ENCODE results near the gene CAMKV. TPM values are rescaled to one million over a fixed set of nuclear protein-coding genes. Genes with fewer than 3 reads are reported as not detected.
A peak's percentile ranks its signal among the peaks of the same experiment; 100 is the strongest.
"Not testable (repeated sequence)": the region's sequence is repeated elsewhere in the genome, so short reads cannot be mapped to it uniquely, and the experiment has no call there.

The CAMKV gene
- total RNA-seq (1 to 10 TPM in 2 of 9 donors, under 1 TPM in 3, not detected in 4; 0.27 to 1.5 (median 0.67) TPM), polyA plus RNA-seq (1 to 10 TPM in 1 of 3 donors, under 1 TPM in 2; 0.27 to 1.1 (median 0.55) TPM)
- long read RNA-seq, donor 1 = 0 reads
- long read RNA-seq, donor 2 = 0 reads
- long read RNA-seq, donor 3 = 0 reads
- long read RNA-seq, donor 4 = 0 reads
- long read RNA-seq, donor 5 = 0 reads
- long read RNA-seq, donor 6, partial matches to known transcripts = 0 of 2 reads
- long read RNA-seq, donor 6, other reads (novel, unspliced or antisense) = 1 of 2 reads
- long read RNA-seq, donor 7 = 0 reads
- long read RNA-seq, donor 8 = 0 reads
- long read RNA-seq, donor 9 = 0 reads
- long read RNA-seq, donor 10, partial matches to known transcripts = 0 of 2 reads
- long read RNA-seq, donor 10, other reads (novel, unspliced or antisense) = 0 of 2 reads

- 1 to 2% (median 2%) methylated on average over 7 to 59 of the region's 59 CpGs; no CpG with 5 or more reads in 1 of the 4 donors for WGBS, 4 donors
- intact Hi-C loops (cut with DNase I) = no loop called here
- H3K27ac ChIP-seq = no peak within 1 kb of the TSS
- peaks cover 7 to 12% of the 10 kb centered on the region in 2 donors for H3K4me1 ChIP-seq (replicated peaks in 1 of 2)
- H3K27me3 ChIP-seq = peaks cover 27% of the 10 kb centered on the region
- no peak for DNase-seq
- peak within 1 kb of the TSS in 1 of 4 donors; percentile 44 for H3K4me3 ChIP-seq
- H3K36me3 ChIP-seq (replicated peaks in 1 of 2) = no peaks in the 10 kb centered on the region
- no peaks in the 10 kb centered on the region for H3K9me3 ChIP-seq (replicated peaks in 1 of 3)
- no peak for TF ChIP-seq CTCF (IDR thresholded peaks at IDR 0.05)
- TF ChIP-seq POLR2A (IDR thresholded peaks at IDR 0.05) = no peak
These were observed at the start of gene CAMKV for GRCh38 chr3:49869525-49870126. Gene CAMKV (minus strand): TSS chr3:49869906. CDS start chr3:49862388, 7,518 bp downstream.

GRCh38 chr3:49917806-49918590 is 48.3 kb upstream of the CAMKV start:
- intact Hi-C loops (cut with DNase I); H3K4me3 ChIP-seq; H3K9me3 ChIP-seq (replicated peaks in 1 of 3); H3K4me1 ChIP-seq (replicated peaks in 1 of 2); H3K36me3 ChIP-seq (replicated peaks in 1 of 2); H3K27ac ChIP-seq; H3K27me3 ChIP-seq; DNase-seq: not testable (repeated sequence)
- 89 to 91% (median 90%) methylated on average over 19 of the region's 19 CpGs for WGBS, 4 donors

- 84 to 100% (median 86%) methylated on average over 4 to 5 of the region's 5 CpGs for WGBS, 4 donors
- H3K27me3 ChIP-seq = no peaks in the 10 kb centered on the region
- H3K9me3 ChIP-seq (replicated peaks in 1 of 3) = no peaks in the 10 kb centered on the region
- no peaks in the 10 kb centered on the region for H3K4me1 ChIP-seq (replicated peaks in 1 of 2)
- intact Hi-C loops (cut with DNase I) = no loop called here
- peaks cover 0 to 11% of the 10 kb centered on the region in 2 donors for H3K36me3 ChIP-seq (replicated peaks in 1 of 2)
- peak in 2 of 7 donors; percentile 42 to 55 for DNase-seq
- no peak for TF ChIP-seq CTCF (IDR thresholded peaks at IDR 0.05)
- H3K27ac ChIP-seq = no peak overlapping the region
- no peak overlapping the region for H3K4me3 ChIP-seq
These were observed 47.0 kb upstream of the CAMKV start for GRCh38 chr3:49916686-49917085.

- 82 to 95% (median 84%) methylated on average over 2 of the region's 2 CpGs for WGBS, 4 donors
- Histone ChIP-seq H3K4me1 (replicated peaks in 1 of 2) (no peaks in the 10 kb centered on the region), H3K27me3 (no peaks in the 10 kb centered on the region), H3K36me3 (replicated peaks in 1 of 2) (peaks cover 0 to 21% of the 10 kb centered on the region in 2 donors), H3K27ac (no peak overlapping the region), H3K4me3 (no peak overlapping the region), H3K9me3 (replicated peaks in 1 of 3) (no peaks in the 10 kb centered on the region)
- no peak for DNase-seq
- intact Hi-C loops (cut with DNase I) = no loop called here
- TF ChIP-seq POLR2A (IDR thresholded peaks at IDR 0.05) = no peak
- no peak for TF ChIP-seq CTCF (IDR thresholded peaks at IDR 0.05)
These were observed 45.2 kb upstream of the CAMKV start for GRCh38 chr3:49914906-49915305.
